Measurements from ENCODE around the gene PDX1. TPM values are rescaled to one million over a fixed set of nuclear protein-coding genes. Genes with fewer than 3 reads are reported as not detected.

The PDX1 gene
- polyA plus RNA-seq, 3 donors = not detected

DNA sequence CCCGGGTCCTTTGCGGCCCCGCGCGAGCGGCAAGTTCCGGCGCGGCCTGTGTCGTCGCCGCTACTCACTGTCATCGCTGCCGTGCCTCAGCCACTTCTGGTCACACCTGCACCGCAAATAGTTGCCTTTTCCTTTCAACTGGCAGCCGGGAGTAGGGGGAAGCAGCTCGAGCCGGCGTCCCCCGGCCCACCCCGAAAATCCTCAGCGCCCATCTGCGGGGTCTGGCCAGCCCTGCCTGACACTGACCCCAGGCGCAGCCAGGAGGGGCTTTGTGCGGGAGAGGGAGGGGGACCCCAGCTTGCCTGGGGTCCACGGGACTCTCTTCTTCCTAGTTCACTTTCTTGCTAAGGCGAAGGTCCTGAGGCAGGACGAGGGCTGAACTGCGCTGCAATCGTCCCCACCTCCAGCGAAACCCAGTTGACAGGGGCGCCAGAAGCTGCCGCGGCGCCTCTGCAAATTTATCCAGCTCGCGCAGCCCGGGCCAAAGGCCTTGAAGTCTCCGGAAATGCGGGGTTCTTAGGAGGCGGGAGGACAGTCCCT is 1.7 kb downstream of the PDX1 start:
- peaks cover 27% of the 10 kb centered on the region for H3K4me1 Mint-ChIP-seq
- 2% methylated on average over 30 of the region's 41 CpGs for WGBS (ENCODE audit: insufficient coverage)
- H3K4me3 Mint-ChIP-seq = peak overlapping the region; percentile 37 to 88
- TF ChIP-seq, protein P1, sequence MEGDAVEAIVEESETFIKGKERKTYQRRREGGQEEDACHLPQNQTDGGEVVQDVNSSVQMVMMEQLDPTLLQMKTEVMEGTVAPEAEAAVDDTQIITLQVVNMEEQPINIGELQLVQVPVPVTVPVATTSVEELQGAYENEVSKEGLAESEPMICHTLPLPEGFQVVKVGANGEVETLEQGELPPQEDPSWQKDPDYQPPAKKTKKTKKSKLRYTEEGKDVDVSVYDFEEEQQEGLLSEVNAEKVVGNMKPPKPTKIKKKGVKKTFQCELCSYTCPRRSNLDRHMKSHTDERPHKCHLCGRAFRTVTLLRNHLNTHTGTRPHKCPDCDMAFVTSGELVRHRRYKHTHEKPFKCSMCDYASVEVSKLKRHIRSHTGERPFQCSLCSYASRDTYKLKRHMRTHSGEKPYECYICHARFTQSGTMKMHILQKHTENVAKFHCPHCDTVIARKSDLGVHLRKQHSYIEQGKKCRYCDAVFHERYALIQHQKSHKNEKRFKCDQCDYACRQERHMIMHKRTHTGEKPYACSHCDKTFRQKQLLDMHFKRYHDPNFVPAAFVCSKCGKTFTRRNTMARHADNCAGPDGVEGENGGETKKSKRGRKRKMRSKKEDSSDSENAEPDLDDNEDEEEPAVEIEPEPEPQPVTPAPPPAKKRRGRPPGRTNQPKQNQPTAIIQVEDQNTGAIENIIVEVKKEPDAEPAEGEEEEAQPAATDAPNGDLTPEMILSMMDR (IDR thresholded peaks at IDR 0.05) = no peak
- peak overlapping the region; percentile 59 for H3K4me2 ChIP-seq (replicated peaks; ENCODE audit: extremely low read depth, low read length, poor library complexity, severe bottlenecking)
- peak overlapping the region; percentile 1 to 58 (median 12) for H3K4me3 ChIP-seq (replicated peaks in 1 of 3; ENCODE audit: low read depth in 2 of 3, low read length in 3 of 3)
- H3K27me3 ChIP-seq (ENCODE audit: control insufficient read depth in 2 of 2, insufficient read depth in 2 of 2, low read length in 2 of 2) = peaks cover 90 to 98% of the 10 kb centered on the region in 2 donors
- H3K36me3 Mint-ChIP-seq = peaks cover 4 to 8% of the 10 kb centered on the region in 2 donors
- peaks cover 22 to 27% of the 10 kb centered on the region in 2 donors for H3K4me1 ChIP-seq (ENCODE audit: control insufficient read depth in 1 of 2, insufficient read depth in 2 of 2, low read length in 2 of 2)
- intact Hi-C loops (cut with micrococcal nuclease) = no loop called here
- H3K36me3 ChIP-seq (replicated peaks in 1 of 2; ENCODE audit: control insufficient read depth in 1 of 2, insufficient read depth in 2 of 2, low read length in 2 of 2) = no peaks in the 10 kb centered on the region
- no peak overlapping the region for H3K27ac ChIP-seq (ENCODE audit: low read depth in 1 of 2, low read length in 2 of 2)
- H3K27me3 Mint-ChIP-seq (ENCODE audit: low read depth in 3 of 3) = peaks cover 94 to 99% (median 95%) of the 10 kb centered on the region in 3 donors
- peak overlapping the region; percentile 21 for H2AFZ ChIP-seq (ENCODE audit: insufficient read depth, low read depth, low read length, poor library complexity, severe bottlenecking)
- no peak overlapping the region for H3K9ac ChIP-seq (ENCODE audit: insufficient read depth, low read length, poor library complexity, severe bottlenecking)
- no peak overlapping the region for H3K27ac Mint-ChIP-seq
- H4K20me1 ChIP-seq (ENCODE audit: insufficient read depth, low read length) = no peaks in the 10 kb centered on the region
- peaks cover 0 to 30% (median 15%) of the 10 kb centered on the region in 7 donors for H3K9me3 Mint-ChIP-seq
- H3K79me2 ChIP-seq (ENCODE audit: insufficient read depth, low read length) = no peaks in the 10 kb centered on the region
- H3K9me3 ChIP-seq (replicated peaks in 1 of 2; ENCODE audit: control insufficient read depth in 1 of 2, insufficient read depth in 1 of 2, low read length in 2 of 2) = peaks cover 0 to 57% of the 10 kb centered on the region in 2 donors
- DNase-seq = no peak

DNA sequence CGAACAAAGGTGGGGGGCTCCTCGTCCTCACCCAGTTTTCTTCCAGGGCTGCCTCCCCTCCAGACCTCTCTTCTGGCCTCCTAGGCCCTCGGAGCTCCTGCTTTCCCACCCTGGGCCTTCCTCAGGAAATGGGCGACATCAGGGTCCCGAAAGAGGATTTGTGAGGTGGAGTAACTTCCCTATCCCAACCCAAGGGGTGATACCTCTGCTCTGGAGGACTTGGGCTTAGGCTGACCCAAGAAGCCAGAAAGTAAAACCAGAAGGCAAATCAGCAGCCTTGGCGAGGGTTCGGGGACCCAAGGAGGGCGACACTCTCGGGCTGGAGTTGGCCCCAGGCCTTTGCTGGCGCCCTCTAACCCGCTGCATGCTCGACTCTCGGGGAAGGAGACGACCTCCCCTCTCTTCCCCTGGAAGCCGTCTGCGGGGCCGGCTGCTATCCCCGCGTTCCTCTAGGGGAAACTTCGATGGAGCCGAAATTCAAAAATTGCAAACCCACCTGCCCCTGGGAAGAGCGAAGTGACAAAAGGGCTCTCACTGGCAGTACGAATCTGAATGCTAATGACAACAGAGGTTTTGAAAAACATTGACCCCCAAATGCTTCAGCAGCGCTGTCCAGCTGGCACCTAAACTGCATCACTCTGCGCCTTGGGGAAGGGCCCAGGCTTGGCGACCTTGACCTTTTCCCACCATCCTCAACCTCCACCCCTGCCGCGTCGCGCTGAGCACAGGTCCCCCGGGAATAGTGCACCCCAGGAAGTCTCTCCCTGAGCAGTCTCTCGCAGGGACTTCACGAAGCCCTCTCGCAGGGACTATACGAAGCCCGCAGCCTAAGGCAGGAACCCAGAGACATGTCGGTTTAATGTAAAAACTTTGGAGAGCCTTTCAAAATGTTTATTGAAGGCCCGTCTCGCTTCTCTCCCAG is 2.4 kb downstream of the PDX1 start:
- Histone ChIP-seq H3K9ac (ENCODE audit: insufficient read depth, low read length, poor library complexity, severe bottlenecking) (no peak overlapping the region), H3K79me2 (ENCODE audit: insufficient read depth, low read length) (no peaks in the 10 kb centered on the region), H3K4me1 (ENCODE audit: control insufficient read depth in 1 of 2, insufficient read depth in 2 of 2, low read length in 2 of 2) (peaks cover 22 to 27% of the 10 kb centered on the region in 2 donors), H3K27me3 (ENCODE audit: control insufficient read depth in 2 of 2, insufficient read depth in 2 of 2, low read length in 2 of 2) (peaks cover 90 to 98% of the 10 kb centered on the region in 2 donors), H3K4me2 (replicated peaks; ENCODE audit: extremely low read depth, low read length, poor library complexity, severe bottlenecking) (no peak overlapping the region), H3K4me3 (replicated peaks in 1 of 3; ENCODE audit: low read depth in 2 of 3, low read length in 3 of 3) (no peak overlapping the region), H2AFZ (ENCODE audit: insufficient read depth, low read depth, low read length, poor library complexity, severe bottlenecking) (peak overlapping the region; percentile 21), H4K20me1 (ENCODE audit: insufficient read depth, low read length) (no peaks in the 10 kb centered on the region), H3K27ac (ENCODE audit: low read depth in 1 of 2, low read length in 2 of 2) (no peak overlapping the region), H3K36me3 (replicated peaks in 1 of 2; ENCODE audit: control insufficient read depth in 1 of 2, insufficient read depth in 2 of 2, low read length in 2 of 2) (no peaks in the 10 kb centered on the region), H3K9me3 (replicated peaks in 1 of 2; ENCODE audit: control insufficient read depth in 1 of 2, insufficient read depth in 1 of 2, low read length in 2 of 2) (peaks cover 0 to 64% of the 10 kb centered on the region in 2 donors)
- TF ChIP-seq, protein P1 (IDR thresholded peaks at IDR 0.05) = no peak
- DNase-seq = no peak
- peaks cover 94 to 99% (median 95%) of the 10 kb centered on the region in 3 donors for H3K27me3 Mint-ChIP-seq (ENCODE audit: low read depth in 3 of 3)
- peaks cover 29% of the 10 kb centered on the region for H3K4me1 Mint-ChIP-seq
- intact Hi-C loops (cut with micrococcal nuclease) = no loop called here
- no peak overlapping the region for H3K27ac Mint-ChIP-seq
- H3K4me3 Mint-ChIP-seq = peak overlapping the region in 1 of 2 donors; percentile 88
- H3K9me3 Mint-ChIP-seq = peaks cover 0 to 28% (median 15%) of the 10 kb centered on the region in 7 donors
- 7% methylated on average over 33 of the region's 39 CpGs for WGBS (ENCODE audit: insufficient coverage)
- H3K36me3 Mint-ChIP-seq = peaks cover 4 to 10% of the 10 kb centered on the region in 2 donors
